ENCODE data around the gene DNAAF3.
A peak's percentile ranks its signal among the peaks of the same experiment; 100 is the strongest.

DNAAF3 gene

DNA sequence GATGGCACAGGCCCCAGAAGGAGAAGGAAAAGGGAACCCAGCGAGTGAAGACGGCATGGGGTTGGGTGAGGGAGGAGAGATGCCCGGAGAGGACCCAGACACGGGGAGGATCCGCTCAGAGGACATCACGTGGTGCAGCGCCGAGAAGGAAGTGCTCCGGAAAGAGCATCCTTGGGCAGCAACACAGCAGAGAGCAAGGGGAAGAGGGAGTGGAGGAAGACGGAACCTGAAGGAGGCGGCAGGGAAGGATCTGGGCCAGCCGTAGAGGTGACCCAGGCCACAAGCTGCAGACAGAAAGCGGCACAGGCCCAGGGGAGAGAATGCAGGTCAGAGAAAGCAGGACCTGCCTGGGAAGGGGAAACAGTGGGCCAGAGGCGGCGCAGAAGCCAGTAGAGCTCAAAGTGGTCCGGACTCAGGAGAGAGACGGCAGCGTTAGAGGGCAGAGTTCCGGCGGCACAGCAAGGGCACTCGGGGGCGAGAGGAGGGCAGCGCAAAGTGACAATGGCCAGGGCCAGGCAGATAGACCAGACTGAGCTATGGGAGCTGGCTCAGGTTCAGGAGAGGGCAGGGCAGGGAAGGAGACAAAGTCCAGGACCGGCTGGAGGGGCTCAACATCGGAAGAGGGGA is 50.1 kb downstream of the DNAAF3 start:
- peak; percentile 28 for DNase-seq (ENCODE audit: low spot score)

GRCh38 chr19:55115446-55116065 is 50.9 kb downstream of the DNAAF3 start:
- no peak for DNase-seq (ENCODE audit: low spot score)

DNA sequence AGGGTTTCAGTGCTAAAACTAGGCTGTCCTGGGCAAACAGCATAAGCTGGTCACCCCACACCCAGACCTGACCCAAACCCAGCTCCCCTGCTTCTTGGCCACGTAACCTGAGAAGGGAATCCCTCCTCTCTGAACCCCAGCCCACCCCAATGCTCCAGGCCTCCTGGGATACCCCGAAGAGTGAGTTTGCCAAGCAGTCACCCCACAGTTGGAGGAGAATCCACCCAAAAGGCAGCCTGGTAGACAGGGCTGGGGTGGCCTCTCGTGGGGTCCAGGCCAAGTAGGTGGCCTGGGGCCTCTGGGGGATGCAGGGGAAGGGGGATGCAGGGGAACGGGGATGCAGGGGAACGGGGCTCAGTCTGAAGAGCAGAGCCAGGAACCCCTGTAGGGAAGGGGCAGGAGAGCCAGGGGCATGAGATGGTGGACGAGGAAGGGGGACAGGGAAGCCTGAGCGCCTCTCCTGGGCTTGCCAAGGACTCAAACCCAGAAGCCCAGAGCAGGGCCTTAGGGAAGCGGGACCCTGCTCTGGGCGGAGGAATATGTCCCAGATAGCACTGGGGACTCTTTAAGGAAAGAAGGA is 51.8 kb downstream of the DNAAF3 start:
- DNase-seq (ENCODE audit: low spot score), result no peak

GRCh38 chr19:55113570-55114039 is 52.8 kb downstream of the DNAAF3 start:
- no peak for DNase-seq (ENCODE audit: low spot score)

GRCh38 chr19:55112777-55113569 is 53.4 kb downstream of the DNAAF3 start:
- no peak for DNase-seq (ENCODE audit: low spot score)

DNA sequence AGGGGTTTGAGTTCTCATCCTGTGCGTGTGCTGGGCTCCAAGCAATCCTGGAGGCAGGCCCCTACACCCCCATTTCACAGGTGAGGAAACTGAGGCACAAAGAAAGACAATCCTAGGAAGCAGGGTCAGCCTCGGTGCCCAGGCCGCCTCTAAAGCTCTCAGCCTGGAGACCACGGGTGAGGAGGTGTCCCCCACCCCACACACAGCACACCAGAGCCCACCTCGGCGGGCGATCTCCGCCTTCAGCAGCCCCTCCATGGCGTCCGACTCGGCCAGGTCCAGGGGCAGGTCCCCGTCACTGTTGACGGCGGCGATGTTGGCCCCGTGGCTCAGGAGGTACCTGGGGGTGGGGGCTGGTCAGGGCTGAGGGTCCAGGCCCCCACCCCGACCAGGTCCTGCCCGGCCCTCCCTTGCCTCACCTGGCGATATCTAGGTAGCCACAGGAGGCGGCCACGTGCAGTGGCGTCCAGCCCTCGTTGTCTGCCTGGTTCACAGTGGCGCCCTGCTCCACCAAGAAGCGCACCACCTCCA is 54.1 kb downstream of the DNAAF3 start:
- DNase-seq (ENCODE audit: low spot score), result no peak

- DNase-seq (ENCODE audit: low spot score), result no peak
These were observed 55.1 kb downstream of the DNAAF3 start for GRCh38 chr19:55111238-55111831.

GRCh38 chr19:55109527-55110291 is 56.7 kb downstream of the DNAAF3 start:
- DNase-seq (ENCODE audit: low spot score), result no peak

Measured in SW480 (cell line).